Uterus (tissue), 4 donors: ENCODE measurements around the gene OPCML. TPM values are rescaled to one million over a fixed set of nuclear protein-coding genes. Genes with fewer than 3 reads are reported as not detected.

Experiments
- DNase-seq, 2 donors: peaks; one replicate each; pipeline ENCODE4 v3.0.0-alpha.2; 2019 to 2020
- H3K27ac ChIP-seq, 2 donors: fragments of 200-600 bp; sonication (generic); 1 replicate in 1 of 2; 2 replicates in 1 of 2; pipeline ENCODE4 v1.5.1; 2016 to 2018
- H3K27me3 ChIP-seq, 2 donors: fragments of 200-600 bp; sonication (generic); one replicate each; pipeline ENCODE4 v1.5.1; 2018 to 2019; ENCODE audit warnings: control low read depth in 1 of 2
- H3K36me3 ChIP-seq, 2 donors: fragments of 200-600 bp; sonication (generic); one replicate each; pipeline ENCODE4 v1.5.1; 2019; ENCODE audit warnings: control low read depth in 1 of 2
- H3K4me1 ChIP-seq, 2 donors: fragments of 200-600 bp; sonication (generic); one replicate each; pipeline ENCODE4 v1.5.1; 2018 to 2019; ENCODE audit warnings: control low read depth in 1 of 2
- H3K4me3 ChIP-seq, 2 donors: fragments of 200-600 bp; sonication (generic); 1 replicate in 1 of 2; 2 replicates in 1 of 2; pipeline ENCODE4 v1.5.1; 2018 to 2019; ENCODE audit warnings: mild to moderate bottlenecking in 1 of 2
- H3K9me3 ChIP-seq, 2 donors: fragments of 200-600 bp; sonication (generic); one replicate each; pipeline ENCODE4 v1.5.1; 2019; ENCODE audit warnings: control low read depth in 1 of 2
- CTCF ChIP-seq, 4 experiments: fragments of 200-600 bp in 2 of 4; fragments of 450-650 bp in 2 of 4; sonication (generic) in 2 of 4; IDR thresholded peaks; one replicate each; pipeline ENCODE4 v1.5.1; 2016 to 2019; ENCODE audit warnings: antibody characterized with exemption in 4 of 4, mild to moderate bottlenecking in 2 of 4, moderate library complexity in 1 of 4
- POLR2A ChIP-seq, 2 donors: fragments of 450-650 bp; IDR thresholded peaks; one replicate each; pipeline ENCODE4 v1.6.1; 2016; ENCODE audit warnings: antibody characterized with exemption in 2 of 2, mild to moderate bottlenecking in 1 of 2, moderate library complexity in 1 of 2
- intact Hi-C: fragments of 100-400 bp; cut with DNase I; formaldehyde crosslinking; loops from one replicate; pipeline ENCODE4 v1.15.1; 2023; ENCODE audit warnings: low total_unique reads
- total RNA-seq, 4 donors: library from RNA; depleted of rRNA in 3 of 4; stranded (reverse); fragments of >200 nt in 3 of 4; gene quantifications; one replicate each; pipeline versions ENCODE4 v1.1.0 to v1.2.4, GENCODE V29; 2014 to 2023
- donor health status: DM: yes; HTN: yes; CAD: no.

The OPCML gene
- total RNA-seq, 4 donors from 2014 or later: under 0.01 to 3.9 (median 1.7) TPM

GRCh38 chr11:133086518-133086917 lies 445.8 kb downstream of the OPCML start:
- no peaks in the 10 kb centered on the region for H3K4me1 ChIP-seq
- intact Hi-C loops: no loop called here
- no peaks in the 10 kb centered on the region for H3K9me3 ChIP-seq
- H3K36me3 ChIP-seq: no peaks in the 10 kb centered on the region
- no peak overlapping the region for H3K27ac ChIP-seq
- no peak overlapping the region for H3K4me3 ChIP-seq
- peaks cover 0 to 15% of the 10 kb centered on the region in 2 donors for H3K27me3 ChIP-seq
- no peak for DNase-seq
- no peak for TF ChIP-seq CTCF (IDR thresholded peaks at IDR 0.05)
- no peak for TF ChIP-seq POLR2A (IDR thresholded peaks at IDR 0.05)

GRCh38 chr11:133082841-133083488 lies 449.3 kb downstream of the OPCML start:
- Histone ChIP-seq H3K4me3 (peak overlapping the region in 1 of 2 donors; percentile 15), H3K27me3 (peaks cover 0 to 15% of the 10 kb centered on the region in 2 donors), H3K9me3 (no peaks in the 10 kb centered on the region), H3K4me1 (no peaks in the 10 kb centered on the region), H3K27ac (no peak overlapping the region), H3K36me3 (no peaks in the 10 kb centered on the region)
- intact Hi-C loops: no loop called here
- TF ChIP-seq POLR2A (IDR thresholded peaks at IDR 0.05) (no peak), CTCF (IDR thresholded peaks at IDR 0.05) (peak; percentile 23 to 92 (median 72))
- DNase-seq: peak in 1 of 2 donors; percentile 26

- Histone ChIP-seq H3K27me3 (peaks cover 0 to 15% of the 10 kb centered on the region in 2 donors), H3K27ac (no peak overlapping the region), H3K4me3 (no peak overlapping the region), H3K9me3 (no peaks in the 10 kb centered on the region), H3K4me1 (no peaks in the 10 kb centered on the region), H3K36me3 (no peaks in the 10 kb centered on the region)
- peak in 1 of 2 donors; percentile 28 for DNase-seq
- intact Hi-C loops: no loop called here
- TF ChIP-seq POLR2A (IDR thresholded peaks at IDR 0.05) (no peak), CTCF (IDR thresholded peaks at IDR 0.05) (no peak)
These were observed 449.9 kb downstream of the OPCML start for GRCh38 chr11:133082453-133082781.

GRCh38 chr11:133081730-133082452 lies 450.4 kb downstream of the OPCML start:
- no peak for TF ChIP-seq POLR2A (IDR thresholded peaks at IDR 0.05)
- TF ChIP-seq CTCF (IDR thresholded peaks at IDR 0.05): no peak
- H3K36me3 ChIP-seq: no peaks in the 10 kb centered on the region
- H3K27me3 ChIP-seq: peaks cover 0 to 15% of the 10 kb centered on the region in 2 donors
- no peak overlapping the region for H3K4me3 ChIP-seq
- H3K4me1 ChIP-seq: no peaks in the 10 kb centered on the region
- no peak overlapping the region for H3K27ac ChIP-seq
- H3K9me3 ChIP-seq: no peaks in the 10 kb centered on the region
- DNase-seq: no peak
- intact Hi-C loops: no loop called here

- no peaks in the 10 kb centered on the region for H3K4me1 ChIP-seq
- no peaks in the 10 kb centered on the region for H3K9me3 ChIP-seq
- H3K27me3 ChIP-seq: peaks cover 0 to 12% of the 10 kb centered on the region in 2 donors
- no peak overlapping the region for H3K27ac ChIP-seq
- TF ChIP-seq CTCF (IDR thresholded peaks at IDR 0.05): no peak
- no peak for TF ChIP-seq POLR2A (IDR thresholded peaks at IDR 0.05)
- intact Hi-C loops: no loop called here
- H3K4me3 ChIP-seq: no peak overlapping the region
- H3K36me3 ChIP-seq: no peaks in the 10 kb centered on the region
- no peak for DNase-seq
These were observed 451.3 kb downstream of the OPCML start for GRCh38 chr11:133081020-133081419.
